Measurements from ENCODE around the gene TBC1D22A.

The TBC1D22A gene

DNA sequence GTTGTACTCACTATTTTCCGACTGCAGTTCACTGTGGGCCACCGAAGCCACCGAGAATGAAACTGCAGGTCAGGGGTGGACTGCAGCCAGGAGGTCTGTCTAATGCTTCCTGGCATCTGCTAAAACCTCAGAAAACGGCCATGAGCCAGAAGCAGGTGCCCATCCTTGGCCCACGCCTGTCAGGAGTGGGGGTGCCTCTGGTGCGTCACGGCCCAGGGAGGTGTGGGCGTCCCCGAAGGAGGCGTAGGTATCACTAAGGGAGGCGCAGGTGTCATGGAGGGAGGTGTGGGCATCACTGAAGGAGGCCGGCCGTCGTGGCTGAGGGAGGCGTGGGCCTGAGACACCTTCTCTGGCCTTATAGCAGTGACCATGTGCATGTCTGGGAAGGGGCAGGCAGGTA, 456.2 kb downstream of the TBC1D22A start:
- no peak for TF ChIP-seq CTCF (IDR thresholded peaks at IDR 0.05; ENCODE audit: control extremely low read depth, extremely low read depth, low read depth, missing control alignments)
- ChIA-PET CTCF (no interaction called here), POLR2A (no interaction called here)
- DNase-seq (ENCODE audit: extremely low spot score) = no peak

DNA sequence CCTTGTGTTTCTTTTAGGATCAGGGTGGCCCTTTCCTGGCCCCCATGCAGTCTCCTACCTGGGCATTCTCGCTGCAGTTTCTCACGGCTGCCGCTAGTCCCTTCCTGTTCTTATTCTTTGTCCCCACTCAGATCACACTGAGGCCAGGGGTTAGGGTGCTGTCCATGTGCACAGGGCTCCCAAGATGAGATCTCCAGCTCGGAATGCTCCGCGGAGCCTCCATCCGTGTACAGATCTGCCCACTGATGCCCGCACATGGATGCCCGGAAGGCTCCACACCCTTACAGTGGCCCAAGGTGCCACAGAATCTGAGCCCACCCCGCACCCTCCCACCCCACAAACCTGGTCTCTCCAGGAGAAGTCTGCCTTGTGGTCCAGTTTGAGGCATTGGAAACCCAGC, 457.3 kb downstream of the TBC1D22A start:
- POLR2A ChIA-PET = no interaction called here
- DNase-seq (ENCODE audit: extremely low spot score) = no peak
- TF ChIP-seq CTCF (IDR thresholded peaks at IDR 0.05; ENCODE audit: control extremely low read depth, extremely low read depth, low read depth, missing control alignments) = no peak
- CTCF ChIA-PET = no interaction called here

DNA sequence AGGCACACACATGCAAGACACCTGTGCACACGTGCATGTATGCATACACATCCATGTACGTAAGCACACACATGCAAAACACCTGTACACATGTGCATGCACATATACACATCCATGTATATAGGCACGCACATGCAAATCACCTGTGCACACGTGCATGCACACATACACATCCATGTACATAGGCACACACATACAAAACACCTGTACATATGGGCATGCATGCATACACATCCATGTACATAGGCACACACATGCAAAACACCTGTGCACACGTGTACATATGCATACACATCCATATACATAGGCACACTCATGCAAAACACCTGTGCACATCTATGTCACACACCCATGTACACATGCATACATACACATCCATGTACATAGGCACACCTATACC, 458.3 kb downstream of the TBC1D22A start:
- POLR2A ChIA-PET = no interaction called here
- CTCF ChIA-PET = interaction anchor here (0.9 kb wide), 1 partner anchor 11 kb away, joined by 3 read pairs; no protein-coding TSS in a partner anchor

GRCh38 chr22:47221840-47222615, 459.6 kb downstream of the TBC1D22A start:
- TF ChIP-seq CTCF (IDR thresholded peaks at IDR 0.05; ENCODE audit: control extremely low read depth, extremely low read depth, low read depth, missing control alignments) = no peak
- POLR2A ChIA-PET = no interaction called here
- CTCF ChIA-PET = interaction anchor here (0.9 to 1.0 kb wide), 2 partner anchors 8 to 10 kb away, joined by 3 to 4 read pairs; no protein-coding TSS in a partner anchor
- no peak for DNase-seq (ENCODE audit: extremely low spot score)

More for the DNA sequence above, 458.3 kb downstream of the TBC1D22A start:
- TF ChIP-seq CTCF (IDR thresholded peaks at IDR 0.05; ENCODE audit: control extremely low read depth, extremely low read depth, low read depth, missing control alignments) = no peak
- no peak for DNase-seq (ENCODE audit: extremely low spot score)
